ENCODE data around the gene CD300LF. TPM values are rescaled to one million over a fixed set of nuclear protein-coding genes. Genes with fewer than 3 reads are reported as not detected.

The CD300LF gene
- total RNA-seq, 1 donor from 2014 or later: not detected

GRCh38 chr17:74645010-74645409 lies 67.7 kb downstream of the CD300LF start:
- Mint-ChIP-seq H3K4me1 (ENCODE audit: low read depth) (no peaks in the 10 kb centered on the region), H3K27me3 (ENCODE audit: low read depth) (peaks cover 65% of the 10 kb centered on the region), H3K36me3 (ENCODE audit: low read depth) (no peaks in the 10 kb centered on the region), H3K4me3 (ENCODE audit: unreplicated experiment) (no peak overlapping the region), H3K9me3 (ENCODE audit: low read depth) (no peaks in the 10 kb centered on the region), H3K27ac (ENCODE audit: unreplicated experiment) (no peak overlapping the region)
- TF ChIP-seq CTCF (IDR thresholded peaks at IDR 0.05): no peak
- no peak for DNase-seq (ENCODE audit: low spot score)

DNA sequence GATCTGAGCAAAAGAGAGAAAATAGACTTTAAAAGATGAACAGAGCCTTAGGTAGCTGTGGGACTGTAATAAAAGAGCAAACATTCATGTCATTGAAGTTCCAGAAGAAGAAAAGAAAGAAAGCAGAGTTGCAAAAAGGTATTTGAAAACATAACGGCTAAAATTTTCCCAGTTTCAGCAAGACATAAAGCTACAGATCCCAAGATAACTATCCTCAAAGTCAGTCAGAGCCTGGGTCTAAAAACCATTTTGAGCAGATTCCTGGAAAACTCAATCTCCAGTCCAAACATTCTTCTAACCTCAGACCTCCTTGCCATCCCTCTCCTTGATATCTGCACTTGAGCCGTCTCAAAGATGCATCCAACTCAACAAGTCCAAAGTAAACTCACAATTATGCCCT lies 68.3 kb downstream of the CD300LF start:
- no peak overlapping the region for H3K4me3 Mint-ChIP-seq (ENCODE audit: unreplicated experiment)
- no peaks in the 10 kb centered on the region for H3K36me3 Mint-ChIP-seq (ENCODE audit: low read depth)
- no peaks in the 10 kb centered on the region for H3K4me1 Mint-ChIP-seq (ENCODE audit: low read depth)
- DNase-seq (ENCODE audit: low spot score): no peak
- peaks cover 65% of the 10 kb centered on the region for H3K27me3 Mint-ChIP-seq (ENCODE audit: low read depth)
- H3K27ac Mint-ChIP-seq (ENCODE audit: unreplicated experiment): no peak overlapping the region
- no peak for TF ChIP-seq CTCF (IDR thresholded peaks at IDR 0.05)
- H3K9me3 Mint-ChIP-seq (ENCODE audit: low read depth): no peaks in the 10 kb centered on the region

Small RNAs within 50 kb of the gene (microRNA-seq; reads per million reads assigned to microRNA genes)
- gene MIR3615 (ENCODE audit: borderline number of aligned reads): 138 reads per million, percentile 61 among the genes with 10 or more reads in this experiment

Other genes starting within 250 kb of the CD300LF start
- not detected in 3 replicates for gene CD300A, start 246.3 kb downstream of the CD300LF start, total RNA-seq
- not detected in 3 replicates for gene CD300LB, start 181.4 kb downstream of the CD300LF start, total RNA-seq
- gene CD300C, start 166.8 kb downstream of the CD300LF start, total RNA-seq: not detected in 3 replicates
- gene CD300H, start 145.4 kb downstream of the CD300LF start, total RNA-seq: not detected in 3 replicates
- gene CD300LD, start 120.6 kb downstream of the CD300LF start, total RNA-seq: not detected in 3 replicates
- gene CD300E, start 89.2 kb downstream of the CD300LF start, total RNA-seq: not detected in 3 replicates
- 0.15 TPM in 1 of 3 replicates, not detected in the others for gene RAB37, start 24.3 kb upstream of the CD300LF start, total RNA-seq
- gene NHERF1, start 35.7 kb upstream of the CD300LF start, total RNA-seq: 98.7 to 108 TPM (median 98.7 TPM) in 3 replicates
- gene NAT9, start 63.4 kb upstream of the CD300LF start, total RNA-seq: 46.8 to 48.9 TPM (median 47.4 TPM) in 3 replicates
- 0.07 to 0.28 TPM in 2 of 3 replicates, not detected in the other for gene GRIN2C, start 147.0 kb upstream of the CD300LF start, total RNA-seq
- 7.2 to 11.6 TPM (median 9.0 TPM) in 3 replicates for gene FDXR, start 160.1 kb upstream of the CD300LF start, total RNA-seq
- gene FADS6, start 180.7 kb upstream of the CD300LF start, total RNA-seq: not detected in 3 replicates
- gene USH1G, start 210.3 kb upstream of the CD300LF start, total RNA-seq: not detected in 3 replicates
- gene OTOP2, start 211.3 kb upstream of the CD300LF start, total RNA-seq: not detected in 3 replicates
- gene OTOP3, start 223.0 kb upstream of the CD300LF start, total RNA-seq: not detected in 3 replicates